HG02763 (cell line): Measurements from ENCODE around the gene STK32C.
"Not testable (repeated sequence)": the region's sequence is repeated elsewhere in the genome, so short reads cannot be mapped to it uniquely, and the experiment has no call there.

Experiments
- ATAC-seq: cut with Tn5 transposase; IDR thresholded peaks from one replicate; pipeline ENCODE4 v1.9.1; 2021; ENCODE audit warnings: mild to moderate bottlenecking, moderate library complexity; ENCODE audit not compliant: unreplicated experiment

The STK32C gene

DNA sequence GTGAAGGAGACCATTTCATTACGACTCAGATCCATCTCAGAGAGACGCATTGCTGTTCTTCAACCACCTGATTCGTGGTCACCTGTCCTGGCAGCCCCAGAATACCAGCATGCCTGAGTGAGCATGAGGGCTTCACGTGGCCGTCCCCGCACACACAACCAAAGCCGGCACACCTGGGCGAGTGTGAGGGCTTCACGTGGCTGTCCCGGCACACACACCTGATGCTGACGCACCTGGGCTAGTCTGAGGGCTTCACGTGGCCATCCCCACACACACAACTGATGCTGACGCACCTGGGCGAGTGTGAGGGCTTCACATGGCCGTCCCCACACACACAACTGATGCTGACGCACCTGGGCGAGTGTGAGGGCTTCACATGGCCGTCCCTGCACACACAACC lies 86.8 kb downstream of the STK32C start:
- not testable (repeated sequence) for ATAC-seq

DNA sequence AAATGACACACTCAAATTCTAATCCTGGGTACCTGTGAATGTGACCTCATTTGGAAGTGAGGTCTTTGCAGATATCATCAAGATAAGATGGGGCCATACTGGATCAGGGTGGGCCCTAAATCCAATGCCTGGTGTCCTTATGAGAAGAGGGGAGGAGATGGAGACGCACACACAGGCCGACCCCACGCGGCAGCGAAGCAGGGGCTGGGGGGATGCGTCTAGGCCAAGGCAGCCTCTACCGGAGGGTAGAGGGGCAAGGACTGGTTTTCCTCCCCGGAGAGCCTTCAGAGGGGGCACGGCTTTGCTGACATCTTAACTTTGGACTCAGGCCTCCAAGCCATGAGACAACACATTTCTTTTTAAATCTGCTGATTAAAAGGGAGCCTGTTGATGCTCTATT lies 87.7 kb downstream of the STK32C start:
- ATAC-seq = no peak

DNA sequence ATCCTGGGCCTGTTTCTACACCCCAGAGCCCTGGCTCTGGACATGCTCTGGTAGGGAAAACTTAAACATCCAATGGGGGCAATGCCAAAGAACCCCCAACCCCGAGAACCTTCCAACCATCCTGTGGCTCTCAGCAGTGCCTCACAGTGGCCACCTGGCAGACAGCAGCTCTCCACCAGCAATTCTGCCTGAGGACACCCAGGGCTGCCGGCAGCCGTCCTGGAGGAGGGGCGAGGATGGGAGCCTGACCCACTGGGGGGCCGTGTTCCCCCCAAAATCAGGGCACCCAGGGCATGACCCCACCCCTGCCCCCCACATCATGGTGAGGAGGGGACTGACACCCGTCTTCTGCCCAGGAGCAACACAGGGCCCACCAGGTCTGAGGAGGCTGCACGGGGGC lies 88.3 kb downstream of the STK32C start:
- ATAC-seq = no peak

DNA sequence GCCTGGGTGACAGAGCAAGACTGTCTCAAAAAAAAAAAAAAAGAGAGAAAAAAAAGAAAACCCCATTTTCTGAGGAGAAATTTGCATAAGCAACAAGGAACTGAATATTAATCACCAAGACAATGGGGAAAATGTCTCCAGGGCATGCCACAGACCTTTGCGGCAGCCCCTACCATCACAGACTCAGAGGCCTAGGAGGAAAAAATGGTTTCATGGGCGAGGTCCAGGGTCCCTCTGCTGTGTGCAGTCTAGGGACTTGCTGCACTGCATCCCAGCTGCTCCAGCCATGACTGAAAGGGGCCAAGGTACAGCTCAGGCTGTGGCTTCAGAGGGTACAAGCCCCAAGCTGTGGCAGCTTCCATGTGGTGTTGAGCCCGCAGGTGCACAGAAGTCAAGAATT lies 91.3 kb downstream of the STK32C start:
- ATAC-seq = not testable (repeated sequence)

DNA sequence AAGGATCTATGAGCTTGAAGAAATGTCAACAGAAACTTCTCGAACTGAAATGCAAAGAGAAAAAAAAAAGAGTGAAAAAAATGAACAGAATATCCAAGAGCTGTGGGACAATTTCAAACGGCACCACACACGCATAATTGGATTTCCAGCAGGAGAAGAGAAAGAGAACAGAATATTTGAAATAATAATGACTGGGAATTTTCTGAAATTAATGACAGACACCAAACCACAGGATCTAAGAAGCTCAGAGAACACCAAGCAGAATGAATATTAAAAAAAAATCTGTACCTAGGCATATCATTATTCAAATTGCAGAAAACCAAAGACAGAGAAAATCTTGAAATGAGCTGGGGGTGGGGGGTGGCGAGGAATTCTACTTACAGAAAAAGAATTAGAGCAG lies 93.8 kb downstream of the STK32C start:
- no peak for ATAC-seq

DNA sequence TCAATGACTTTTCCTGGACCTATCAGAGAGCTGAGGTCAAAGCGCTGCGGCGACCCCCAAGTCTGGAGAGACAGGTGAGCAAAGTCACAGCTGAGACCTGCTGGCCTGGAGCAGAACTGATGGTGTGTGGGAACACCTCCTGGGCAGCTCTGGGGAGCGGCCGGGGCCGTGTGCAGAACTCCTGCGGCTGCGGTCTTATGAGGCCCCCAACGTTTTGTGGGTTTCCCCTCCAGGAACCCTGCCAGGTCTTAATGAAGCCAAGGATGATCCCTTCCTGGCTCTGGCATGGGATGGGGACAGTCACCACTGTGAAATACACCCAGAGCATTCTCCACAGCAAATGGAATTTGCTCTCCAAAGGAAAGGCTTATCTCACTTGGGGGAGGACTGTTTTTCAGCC lies 94.9 kb downstream of the STK32C start:
- no peak for ATAC-seq

DNA sequence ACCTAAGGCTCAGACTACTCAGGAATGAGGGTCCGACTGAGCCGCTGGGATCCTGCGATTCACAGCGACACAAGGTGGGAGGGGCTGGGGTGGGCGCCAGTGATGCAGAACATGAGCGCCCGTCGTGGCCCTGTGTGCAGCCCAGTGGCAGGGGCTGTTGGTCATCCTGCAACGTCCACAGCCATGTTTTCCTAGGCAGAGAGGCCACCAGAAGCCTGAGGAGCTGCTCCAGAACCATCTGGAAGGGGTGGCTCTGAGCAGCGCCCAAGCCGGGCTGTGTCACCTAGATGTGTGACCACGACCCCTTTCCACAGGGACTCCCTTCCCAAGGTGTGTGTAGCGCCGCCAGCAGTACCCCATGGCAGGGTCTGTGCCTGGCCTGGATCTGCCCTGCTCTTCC lies 96.5 kb downstream of the STK32C start:
- no peak for ATAC-seq

DNA sequence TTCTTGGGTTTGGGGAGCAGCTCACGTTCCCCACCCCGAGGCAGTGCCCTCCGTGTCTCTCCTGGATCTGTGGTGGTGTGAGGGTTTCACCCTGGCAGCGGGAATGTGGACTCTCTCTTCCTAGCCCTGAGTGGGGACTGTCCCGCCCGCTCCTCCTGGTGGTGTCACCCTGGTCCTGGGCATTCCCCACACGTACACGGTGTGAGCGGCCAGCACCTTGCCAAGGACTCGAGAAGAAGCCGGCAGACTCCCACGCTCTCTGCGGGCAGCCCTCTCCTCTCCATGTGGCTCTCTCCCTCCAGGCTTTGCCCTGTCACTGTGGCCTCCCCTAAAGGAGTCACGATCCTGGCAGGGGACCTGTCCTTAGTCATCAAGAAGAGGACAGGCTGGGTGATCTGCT lies 97.0 kb downstream of the STK32C start:
- ATAC-seq = no peak

DNA sequence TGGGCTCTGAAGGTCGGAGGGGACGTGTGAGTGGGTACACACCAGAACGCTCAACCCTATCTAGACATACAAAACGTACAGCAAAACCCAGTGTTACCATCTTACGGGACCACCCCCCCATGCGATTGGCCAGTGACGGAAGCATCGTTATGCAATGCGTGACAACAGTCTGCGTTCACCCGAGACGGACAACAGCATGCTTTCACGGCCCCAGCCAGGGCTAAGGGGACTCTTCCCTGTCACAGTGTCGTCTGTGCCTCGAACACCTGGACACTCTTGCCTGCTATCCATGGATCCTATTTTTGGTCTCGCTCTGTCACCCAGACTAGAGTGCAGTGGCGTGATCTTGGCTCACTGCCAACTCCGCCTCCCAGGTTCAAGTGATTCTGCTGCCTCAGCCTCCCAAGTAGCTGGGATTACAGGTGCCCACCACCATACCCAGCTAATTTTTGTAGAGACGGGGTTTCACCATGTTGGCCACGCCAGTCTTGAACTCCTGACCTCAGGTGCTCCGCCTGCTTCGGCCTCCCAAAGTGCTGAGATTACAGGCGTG lies 97.7 kb downstream of the STK32C start:
- no peak for ATAC-seq

DNA sequence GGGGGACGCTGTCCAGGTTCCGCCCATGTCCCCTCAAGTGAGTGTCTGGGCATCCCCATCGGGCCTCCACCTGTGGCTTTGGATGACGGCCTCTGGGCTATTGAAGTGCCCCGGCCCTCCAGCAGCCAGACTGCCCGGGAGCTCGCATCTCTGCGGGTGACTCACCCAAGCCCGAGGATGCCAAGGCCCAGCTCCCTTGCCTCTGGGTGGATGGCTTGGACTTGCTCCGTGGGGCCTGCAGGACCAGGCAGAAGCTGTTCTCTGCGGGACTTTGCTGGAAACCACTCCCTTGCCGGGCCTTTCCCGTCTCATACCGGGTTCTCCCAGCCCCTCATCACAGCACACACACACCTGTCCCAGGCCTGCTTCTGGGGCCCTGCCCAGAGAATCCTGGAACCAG lies 98.6 kb downstream of the STK32C start:
- ATAC-seq = no peak

DNA sequence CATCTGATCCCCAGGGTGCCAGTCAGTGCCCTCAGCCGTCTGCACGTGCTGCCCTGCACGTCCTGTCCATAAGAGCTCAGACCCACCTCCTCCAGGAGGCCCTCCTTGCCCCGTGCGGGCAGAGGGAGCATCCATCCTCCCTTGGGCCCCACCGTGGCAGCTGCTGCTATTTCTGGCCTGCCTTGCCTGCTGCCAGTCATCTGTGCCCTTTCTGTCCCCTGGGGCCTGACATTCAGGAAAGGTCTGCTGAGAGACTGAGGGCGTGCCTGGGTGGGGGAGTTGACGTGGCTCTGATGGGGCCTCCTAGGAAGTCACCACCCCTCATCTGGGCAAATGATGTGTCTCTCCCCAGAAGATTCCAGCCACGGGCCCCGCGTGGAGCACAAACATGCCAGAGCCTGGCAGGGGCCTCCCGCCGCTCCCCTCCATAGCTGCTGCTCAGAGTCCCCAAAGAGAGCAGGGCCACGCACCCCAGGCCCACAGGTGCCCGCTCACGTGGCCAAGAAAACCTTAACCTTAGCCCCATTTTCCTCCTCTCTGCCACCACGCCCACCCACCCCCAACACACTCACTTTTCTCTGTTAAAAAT lies 99.2 kb downstream of the STK32C start:
- ATAC-seq = no peak

DNA sequence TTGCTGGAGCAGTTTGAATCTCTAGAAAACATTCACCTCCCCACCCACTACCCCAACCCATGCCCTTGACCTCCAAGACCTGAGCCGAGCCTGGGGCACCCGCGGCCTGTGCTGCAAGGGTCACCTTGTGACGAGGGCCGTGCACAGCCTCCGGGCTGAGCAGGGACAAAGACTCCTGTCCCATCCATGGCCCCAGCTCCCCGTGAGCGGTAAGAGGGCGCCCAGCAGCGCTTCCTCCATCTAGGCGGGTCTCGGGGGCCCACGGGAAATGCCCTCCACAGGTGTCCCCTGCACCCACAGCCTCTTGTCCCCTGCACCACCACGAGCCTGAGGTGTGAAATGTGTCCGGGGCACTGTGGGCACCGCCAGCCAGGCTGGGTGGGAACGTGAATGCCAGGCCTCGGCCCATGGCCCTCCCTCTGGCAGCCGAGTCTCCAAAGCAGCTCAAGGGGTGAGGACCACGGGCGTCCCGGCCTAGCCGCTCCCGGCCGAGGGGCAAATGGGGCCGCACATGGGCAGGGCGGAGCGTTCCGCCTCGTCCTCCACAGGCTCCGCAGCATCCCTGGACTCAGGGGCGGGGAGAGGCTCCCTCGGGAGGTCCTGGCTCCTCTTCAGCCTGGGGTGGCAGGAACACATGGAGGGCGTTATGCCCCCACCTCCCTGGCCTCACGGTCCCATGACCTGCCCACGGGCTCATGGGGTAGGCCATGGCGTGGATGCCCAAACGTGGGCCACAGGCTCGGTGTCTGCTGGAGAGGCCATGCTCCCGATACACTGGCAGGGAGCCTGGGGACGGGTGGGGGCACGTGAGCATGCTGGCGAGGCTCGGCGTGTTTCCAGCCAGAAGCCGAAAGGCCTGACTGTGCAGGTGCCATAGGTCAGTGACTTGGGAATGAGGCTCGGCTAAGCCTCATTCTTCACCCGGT lies 100.0 kb downstream of the STK32C start:
- ATAC-seq = no peak

DNA sequence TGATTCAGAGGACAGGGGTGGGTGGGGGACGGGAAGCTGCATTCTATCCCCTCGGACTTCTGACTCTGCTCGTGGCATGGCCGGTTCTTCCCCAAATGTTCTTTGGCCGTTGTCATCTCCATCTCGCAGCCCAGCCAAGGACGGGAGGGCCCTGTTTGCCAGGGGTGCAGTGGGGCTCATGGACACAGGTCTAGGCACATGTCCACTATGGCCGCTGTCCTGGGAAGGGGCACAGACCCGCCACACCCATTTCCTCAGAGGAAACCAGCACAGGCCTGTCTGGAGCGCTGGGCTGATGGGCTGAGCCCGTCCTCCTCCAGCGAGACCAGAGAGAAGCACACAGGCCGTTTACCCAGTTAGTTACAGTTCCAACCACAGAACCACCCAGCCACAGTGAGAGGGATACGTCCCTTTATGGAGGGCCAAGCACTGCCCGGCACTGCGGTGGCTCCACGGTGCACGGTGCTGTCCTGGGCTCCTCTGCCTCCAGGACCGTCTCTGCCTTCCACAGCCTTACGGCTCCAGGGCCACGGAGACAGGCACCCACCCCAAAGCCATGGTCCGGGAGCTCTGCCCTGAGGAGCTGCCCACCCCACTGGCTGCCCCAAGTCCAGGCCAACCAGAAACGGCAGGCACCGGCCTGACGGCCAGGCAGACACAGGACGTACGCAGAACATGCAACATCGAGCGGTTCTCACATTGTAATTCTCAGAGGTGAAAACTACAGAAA lies 100.8 kb downstream of the STK32C start:
- ATAC-seq = no peak

DNA sequence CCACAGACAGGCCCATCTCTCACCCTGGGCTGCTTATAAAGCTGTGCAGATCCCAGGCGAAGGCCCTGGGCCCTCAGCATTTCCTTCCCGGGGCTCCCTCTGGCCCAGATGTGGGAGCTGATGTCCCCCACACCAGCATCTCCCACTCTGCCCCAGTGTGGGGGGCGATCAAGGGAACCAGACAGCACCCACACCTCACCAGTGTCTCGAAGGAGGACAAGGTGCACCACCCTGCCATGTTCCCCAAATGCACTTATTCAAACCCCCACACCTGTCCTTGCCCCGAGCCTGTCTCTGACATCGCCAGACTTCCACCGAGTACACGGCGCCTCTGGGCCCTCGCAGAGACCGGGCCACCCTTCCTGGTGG lies 101.4 kb downstream of the STK32C start:
- no peak for ATAC-seq

DNA sequence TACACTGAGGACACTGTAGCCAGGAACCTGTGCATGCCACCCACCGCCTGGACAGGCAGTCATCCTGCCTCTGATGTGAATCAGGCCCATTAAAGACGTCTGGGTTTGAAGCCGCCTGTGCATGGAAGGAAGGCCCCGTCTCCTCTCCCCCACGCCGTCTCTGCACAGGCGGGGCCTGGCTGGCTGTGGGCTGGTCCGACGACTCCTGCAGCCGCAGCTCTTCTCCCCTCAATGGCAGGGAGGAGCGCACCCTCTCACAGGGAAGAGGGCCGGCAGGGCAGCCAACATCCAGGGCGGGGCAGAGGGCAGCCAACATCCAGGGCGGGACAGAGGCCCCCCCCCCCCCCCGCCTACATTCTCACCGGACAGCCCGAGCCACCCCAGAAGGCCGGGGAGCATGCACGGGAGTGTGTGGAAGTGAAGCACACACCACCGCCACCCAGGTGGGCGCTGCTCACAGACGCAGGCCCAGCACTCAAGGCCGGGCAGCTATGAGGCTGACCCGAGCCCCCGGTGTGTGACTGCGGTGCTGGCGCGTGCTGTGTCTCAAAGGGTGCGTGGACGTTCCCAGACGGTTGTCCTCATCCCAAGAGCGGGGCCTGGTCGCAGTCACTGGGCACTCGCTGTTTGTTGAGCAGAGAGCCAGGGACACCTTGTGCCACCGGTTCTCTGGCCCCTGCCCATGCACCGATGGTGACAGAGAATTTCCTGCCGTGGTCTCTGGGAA lies 101.9 kb downstream of the STK32C start:
- no peak for ATAC-seq

DNA sequence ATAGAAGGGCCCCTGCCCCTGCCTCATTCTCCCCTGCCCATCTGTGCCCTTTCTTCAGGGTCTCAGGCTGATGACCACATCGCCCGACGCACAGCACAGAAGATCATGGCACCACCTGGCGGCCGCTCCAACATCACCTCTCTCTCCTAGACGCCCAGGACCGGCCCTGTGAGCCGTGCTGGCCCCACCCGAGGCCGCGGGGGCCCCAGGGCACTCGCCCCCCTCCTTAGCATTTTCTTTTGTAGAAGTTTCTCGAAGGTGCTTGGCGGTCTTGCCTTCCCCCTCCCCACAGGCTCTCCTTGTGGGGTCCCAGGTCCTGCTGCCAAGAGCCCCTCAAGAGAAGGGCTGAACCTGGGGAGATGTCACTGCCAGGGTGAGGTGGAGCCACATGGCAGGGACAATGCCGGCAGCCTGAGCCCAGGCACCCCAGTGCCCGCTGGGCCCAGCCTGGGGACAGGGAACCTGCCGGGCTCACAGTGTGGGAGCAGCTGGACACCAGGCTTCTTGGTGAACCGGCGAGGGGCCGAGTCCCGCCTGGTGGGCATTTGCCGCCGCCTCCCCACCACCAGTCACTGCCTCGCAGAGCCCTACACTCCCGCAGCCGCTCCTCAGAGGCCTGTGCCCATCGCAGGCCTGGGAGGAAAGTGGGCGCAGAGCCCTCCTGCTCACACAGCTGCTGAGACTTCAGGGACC lies 102.8 kb downstream of the STK32C start:
- ATAC-seq = no peak

DNA sequence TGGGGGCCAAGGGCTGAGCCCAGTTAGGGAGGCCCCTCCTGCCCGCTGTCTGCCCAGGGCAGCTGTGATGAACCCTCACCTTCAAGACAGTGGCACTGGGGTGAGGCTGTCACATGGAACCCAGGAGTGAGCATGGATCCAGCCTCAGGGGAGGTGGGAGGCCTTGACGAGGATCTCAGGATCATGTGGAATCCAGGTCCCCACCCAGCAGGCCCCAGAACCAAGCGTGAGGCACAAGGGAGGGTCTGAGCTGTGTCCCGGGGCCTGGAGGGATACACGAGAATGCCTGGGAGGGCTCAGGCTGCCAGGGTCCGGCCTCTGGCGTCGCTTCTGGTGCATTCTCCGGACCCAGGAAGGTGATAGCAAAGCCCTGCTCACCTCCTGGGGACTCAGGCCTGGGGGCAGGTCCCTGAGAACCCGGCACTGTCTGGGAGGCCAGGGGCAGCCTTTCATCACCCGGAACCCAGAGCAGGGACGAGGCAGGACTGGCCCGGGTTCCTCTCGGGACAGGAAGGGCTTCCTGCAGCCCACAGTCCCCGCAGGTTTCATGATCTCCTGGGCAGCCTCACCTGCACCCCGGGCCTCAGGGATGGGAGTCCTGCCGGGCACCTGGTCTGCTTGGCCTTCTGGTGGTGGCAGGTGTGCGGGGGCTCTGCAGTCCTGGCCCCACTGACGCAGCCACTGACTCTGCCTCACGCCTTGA lies 103.5 kb downstream of the STK32C start:
- ATAC-seq = no peak

DNA sequence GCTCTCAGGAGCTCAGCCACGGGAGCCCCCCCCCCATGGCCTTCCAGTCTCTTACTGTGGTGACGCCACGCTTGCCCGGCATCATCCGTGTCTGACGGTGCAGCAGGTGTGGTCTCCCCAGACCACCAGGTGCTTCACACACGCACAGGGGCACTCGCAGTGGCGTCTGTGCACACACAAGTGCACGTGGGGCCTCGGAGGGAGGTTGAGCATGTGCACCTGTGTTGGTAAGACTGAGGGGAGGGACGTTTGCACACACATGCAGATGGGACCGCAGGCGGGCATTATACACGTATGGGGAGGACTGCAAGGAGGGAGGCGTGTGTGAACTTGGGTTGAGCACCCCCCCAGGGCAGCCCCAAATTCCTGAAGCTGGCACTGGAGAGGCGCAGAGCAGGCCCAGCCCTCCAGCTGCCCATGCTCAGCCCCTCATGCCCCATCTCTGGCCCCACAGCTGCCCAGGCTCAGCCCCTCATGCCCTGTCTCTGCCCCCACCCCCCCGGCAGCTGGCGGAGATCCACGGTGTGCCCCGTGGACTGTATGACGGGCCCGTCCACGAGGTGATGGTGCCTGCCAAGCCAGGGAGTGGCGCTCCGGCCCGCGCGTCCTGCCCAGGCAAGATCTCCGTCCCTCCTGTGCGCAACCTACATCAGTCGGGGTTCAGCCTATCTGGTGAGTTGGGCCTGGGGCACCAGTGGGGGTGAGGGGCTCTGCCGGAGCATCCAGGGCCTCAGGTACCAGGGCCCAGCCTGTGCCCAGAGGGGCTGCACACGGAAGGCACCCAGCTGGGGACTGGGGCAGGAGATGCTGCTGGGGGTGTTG lies 104.3 kb downstream of the STK32C start:
- no peak for ATAC-seq
